H54 (cell line): ENCODE results near the gene DPF3.

Experiments
- DNase-seq: peaks from one replicate; pipeline ENCODE4 v3.0.0; 2011; ENCODE audit warnings: low spot score, mixed read lengths; ENCODE audit not compliant: insufficient read length
- FAIRE-seq: peaks from 3 replicates; lab custom pipeline; 2011; peaks lifted over from hg19 to GRCh38; lab: Jason Lieb, UNC
- POLR2A ChIP-seq: IDR thresholded peaks from 2 replicates; pipeline ENCODE4 v1.6.1; 2011; ENCODE audit warnings: low read depth, mild to moderate bottlenecking, low read length

DPF3 gene

DNA sequence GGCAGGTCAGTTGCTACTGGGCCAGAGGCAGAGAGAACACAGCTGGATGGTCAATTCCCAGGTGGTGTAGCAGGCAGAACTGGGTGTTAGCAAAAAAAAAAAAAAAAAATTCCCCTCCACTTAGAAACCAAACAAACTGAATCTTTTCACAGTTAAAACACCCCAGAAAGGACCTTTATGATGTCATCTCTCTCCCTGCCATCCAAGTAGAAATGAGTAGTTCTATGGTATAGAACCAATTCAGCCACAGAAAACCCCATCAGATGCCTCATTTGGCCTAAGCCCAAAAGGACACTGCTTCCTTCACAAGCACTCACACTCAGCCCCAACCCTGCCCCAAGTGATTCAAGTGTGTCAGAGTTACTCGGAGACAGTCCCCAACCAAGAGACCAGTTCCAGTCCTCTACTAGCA, 230.8 kb downstream of the DPF3 start:
- DNase-seq (no peak), FAIRE-seq (no peak)
- TF ChIP-seq POLR2A, result no peak

DNA sequence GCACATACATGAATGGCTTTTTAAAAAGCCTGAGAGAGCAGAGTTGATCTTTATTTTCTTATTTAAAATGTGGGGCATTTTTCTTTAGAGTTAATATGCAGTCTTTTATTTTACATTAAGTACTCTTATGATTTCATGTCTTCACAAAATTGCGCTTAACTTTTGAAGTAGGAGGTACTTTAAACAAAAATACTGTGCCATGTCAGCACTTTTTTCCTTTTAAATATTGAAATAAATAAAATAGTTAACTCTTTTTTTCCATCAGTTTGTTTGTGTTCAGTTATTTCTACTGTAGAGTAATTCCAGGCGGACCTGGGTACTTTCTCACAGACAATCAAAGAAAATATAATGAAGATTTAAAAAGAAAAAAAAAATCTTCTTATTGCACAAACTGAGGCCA, 231.7 kb downstream of the DPF3 start:
- FAIRE-seq, result no peak
- DNase-seq, result no peak
- no peak for TF ChIP-seq POLR2A

GRCh38 chr14:72657214-72657921, 236.5 kb downstream of the DPF3 start:
- DNase-seq (no peak), FAIRE-seq (no peak)
- no peak for TF ChIP-seq POLR2A

DNA sequence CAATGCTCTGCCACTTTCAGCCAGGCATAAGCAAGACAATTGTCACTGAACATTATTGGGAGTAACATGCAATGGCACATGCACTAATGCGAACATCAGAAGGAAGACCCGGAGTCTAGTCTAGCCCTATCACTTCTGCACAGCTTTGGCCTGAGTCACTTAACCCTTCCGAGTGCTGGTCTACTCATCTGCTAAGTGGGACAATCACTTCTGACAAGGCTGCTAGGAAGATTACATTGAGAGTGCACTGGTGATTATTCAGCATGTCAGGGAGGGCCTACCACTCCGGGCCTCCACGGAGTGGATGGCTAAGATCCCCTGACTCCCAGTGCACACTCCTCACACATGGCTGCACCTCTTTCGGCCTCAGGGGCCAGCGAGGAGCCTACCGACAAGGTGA, 240.9 kb downstream of the DPF3 start:
- no peak for FAIRE-seq
- TF ChIP-seq POLR2A, result no peak
- DNase-seq, result no peak

DNA sequence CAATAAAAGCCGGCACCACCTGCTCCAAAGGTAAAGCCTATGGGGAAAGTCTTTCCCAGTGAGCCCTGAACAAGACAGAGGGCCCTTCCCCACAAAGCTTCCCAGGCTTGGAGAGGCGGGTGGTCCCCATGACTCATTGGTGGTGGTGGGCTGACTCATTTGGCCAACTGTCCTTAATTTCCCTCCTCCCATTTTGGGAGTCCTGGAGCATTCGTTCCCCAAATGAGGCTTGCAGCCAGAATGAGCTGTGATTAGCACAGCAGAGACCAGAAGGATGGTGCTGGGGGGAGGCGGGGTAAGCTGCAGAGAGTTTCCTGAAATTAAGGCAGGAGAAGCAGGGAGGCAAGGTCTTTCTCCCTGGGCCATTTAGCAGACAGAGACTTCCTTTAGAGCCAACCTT, 241.7 kb downstream of the DPF3 start:
- FAIRE-seq, result no peak
- no peak for TF ChIP-seq POLR2A
- DNase-seq, result no peak

DNA sequence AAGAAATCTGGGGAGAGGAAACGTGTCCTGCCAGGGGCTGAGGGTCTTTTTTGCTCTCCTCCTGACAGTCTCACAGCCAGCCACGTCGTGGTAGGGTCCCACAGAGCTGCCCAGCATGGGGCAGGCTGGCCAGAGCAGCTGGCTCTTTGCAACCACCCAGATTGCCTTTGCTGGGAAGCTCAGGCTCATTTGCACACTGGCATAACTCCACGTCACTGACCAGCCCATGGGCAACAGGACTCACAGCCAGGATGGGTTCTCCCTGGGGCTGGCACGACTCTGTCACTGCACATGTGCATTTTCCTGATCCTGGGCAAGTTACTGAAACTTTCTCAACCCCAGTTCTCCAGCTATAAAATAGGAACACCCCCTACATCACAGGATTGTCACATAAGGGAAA, 242.2 kb downstream of the DPF3 start:
- TF ChIP-seq POLR2A, result no peak
- no peak for DNase-seq
- no peak for FAIRE-seq

DNA sequence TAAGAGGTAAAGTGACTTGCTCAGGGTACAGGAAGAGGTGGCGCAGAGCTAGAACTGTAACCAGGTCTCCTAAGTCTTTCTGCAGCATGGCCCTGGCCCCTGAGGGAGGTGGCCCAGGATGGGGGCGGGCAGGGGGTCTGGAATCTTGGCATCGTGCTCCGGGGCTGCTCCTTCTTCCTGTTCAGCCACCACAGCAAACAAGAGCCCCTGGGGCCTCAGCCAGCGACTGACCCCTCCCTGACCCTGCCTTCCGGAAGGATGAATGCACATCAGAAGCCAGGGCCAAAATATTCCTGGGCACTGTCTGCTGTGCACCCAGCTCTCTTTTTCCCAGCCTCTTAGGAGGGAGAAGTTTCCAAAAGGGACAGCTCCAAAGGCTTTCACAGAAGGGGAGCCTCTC, 242.8 kb downstream of the DPF3 start:
- DNase-seq, result no peak
- no peak for TF ChIP-seq POLR2A
- FAIRE-seq, result no peak

DNA sequence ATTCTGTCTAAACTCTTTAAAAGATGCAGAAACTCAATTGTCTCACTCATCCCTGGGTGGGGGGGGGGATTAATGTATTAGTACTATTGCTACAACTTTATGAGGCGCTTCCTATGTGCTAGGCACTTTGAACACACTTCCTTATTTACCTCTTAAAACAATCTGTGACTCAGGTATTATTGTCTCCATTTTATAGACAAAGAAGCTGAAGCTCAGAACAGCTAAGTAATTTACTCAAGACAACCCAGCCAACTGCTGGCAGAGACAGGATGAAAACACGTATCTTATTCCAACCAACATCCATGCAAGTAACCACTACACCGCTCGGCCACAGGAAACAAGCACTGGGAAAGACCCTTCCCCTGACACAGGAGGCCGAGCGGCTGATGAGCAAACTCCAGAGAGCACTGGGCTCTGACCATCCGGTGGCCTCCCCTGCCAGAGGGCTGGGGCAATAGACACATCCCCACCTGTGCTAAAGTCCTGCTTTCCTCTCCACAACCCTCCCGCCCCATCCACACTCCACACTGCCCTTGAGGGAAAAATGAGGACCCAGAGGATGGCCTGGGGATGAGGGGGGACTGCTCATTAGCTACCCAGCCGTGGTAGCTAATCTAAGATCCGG, 244.2 kb downstream of the DPF3 start:
- no peak for DNase-seq
- no peak for TF ChIP-seq POLR2A
- FAIRE-seq, result no peak

- TF ChIP-seq POLR2A, result no peak
- DNase-seq (no peak), FAIRE-seq (no peak)
Measured at GRCh38 chr14:72647782-72648181, 246.1 kb downstream of the DPF3 start.

- TF ChIP-seq POLR2A, result no peak
- DNase-seq, result no peak
- no peak for FAIRE-seq
Measured at GRCh38 chr14:72646861-72647528, 246.9 kb downstream of the DPF3 start.

- TF ChIP-seq POLR2A, result no peak
- FAIRE-seq, result no peak
- DNase-seq, result no peak
Measured at GRCh38 chr14:72645706-72646105, 248.2 kb downstream of the DPF3 start.

- no peak for TF ChIP-seq POLR2A
- FAIRE-seq, result no peak
- no peak for DNase-seq
Measured at GRCh38 chr14:72644758-72645489, 249.0 kb downstream of the DPF3 start.

GRCh38 chr14:72644038-72644437, 249.9 kb downstream of the DPF3 start:
- no peak for TF ChIP-seq POLR2A
- DNase-seq, result no peak
- no peak for FAIRE-seq

- FAIRE-seq (peak; percentile 82), DNase-seq (peak; percentile 97)
- TF ChIP-seq POLR2A, result 0 out of 2 replicates have a peak, but pooled peaks have one; percentile 33
Measured at GRCh38 chr14:72643317-72643801, 250.5 kb downstream of the DPF3 start.
